ENCODE data around the gene DLG3. TPM values are rescaled to one million over a fixed set of nuclear protein-coding genes. Genes with fewer than 3 reads are reported as not detected.

Gene DLG3
- total and polyA plus RNA-seq, 2 of the 8 experiments (the other 6 are each of a cell fraction or from before 2014, with no cell fraction given), result 29.2 to 63.8 TPM

DNA sequence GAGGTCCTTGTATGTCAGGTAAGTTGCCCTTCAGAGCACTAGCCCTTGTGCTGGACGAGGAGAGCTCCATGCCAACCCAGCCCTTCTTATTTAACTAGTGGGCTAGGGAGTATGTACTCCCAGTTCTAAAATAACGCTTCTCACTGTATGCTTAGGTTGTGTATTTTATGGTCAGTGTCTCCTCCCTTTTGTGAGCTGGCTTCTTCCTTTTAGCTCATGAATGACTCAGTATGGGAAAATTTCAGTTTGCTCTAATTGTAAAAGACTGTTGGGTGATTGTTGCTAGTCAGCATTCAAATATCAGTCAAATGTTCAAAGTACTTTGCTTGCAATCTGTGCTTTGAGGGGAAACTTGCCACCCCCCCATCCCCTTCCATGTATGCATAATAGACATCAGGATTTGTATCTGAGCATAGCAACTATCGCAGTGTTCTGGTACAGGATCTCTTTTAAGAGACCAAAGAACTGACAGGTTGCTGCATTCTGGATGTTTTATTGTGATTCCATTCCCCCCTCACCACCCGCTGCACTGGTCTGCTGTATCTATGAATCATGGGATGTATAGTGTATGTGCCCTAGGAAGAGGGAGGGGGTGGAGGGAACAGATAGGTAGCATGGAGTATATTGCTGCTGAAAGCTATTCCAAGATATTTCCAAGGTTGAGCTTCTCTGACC, 34.7 kb downstream of the DLG3 start (continued):
- TF ChIP-seq RNF2 (IDR thresholded peaks at IDR 0.05; ENCODE audit: borderline replicate concordance, low read depth, low read length, missing control alignments, poor library complexity, severe bottlenecking) (no peak), JUN (IDR thresholded peaks at IDR 0.05; ENCODE audit: low read depth, low read length) (no peak), EP300 (IDR thresholded peaks at IDR 0.05; ENCODE audit: borderline replicate concordance in 1 of 2, low read depth in 2 of 2, low read length in 2 of 2) (no peak), SUZ12 (IDR thresholded peaks at IDR 0.05; ENCODE audit: low read length) (no peak), CTBP2 (IDR thresholded peaks at IDR 0.05; ENCODE audit: borderline replicate concordance, insufficient read depth, insufficient read length, low read length) (no peak)
